ENCODE results near the gene SMIM27.

- TF ChIP-seq, protein P1, sequence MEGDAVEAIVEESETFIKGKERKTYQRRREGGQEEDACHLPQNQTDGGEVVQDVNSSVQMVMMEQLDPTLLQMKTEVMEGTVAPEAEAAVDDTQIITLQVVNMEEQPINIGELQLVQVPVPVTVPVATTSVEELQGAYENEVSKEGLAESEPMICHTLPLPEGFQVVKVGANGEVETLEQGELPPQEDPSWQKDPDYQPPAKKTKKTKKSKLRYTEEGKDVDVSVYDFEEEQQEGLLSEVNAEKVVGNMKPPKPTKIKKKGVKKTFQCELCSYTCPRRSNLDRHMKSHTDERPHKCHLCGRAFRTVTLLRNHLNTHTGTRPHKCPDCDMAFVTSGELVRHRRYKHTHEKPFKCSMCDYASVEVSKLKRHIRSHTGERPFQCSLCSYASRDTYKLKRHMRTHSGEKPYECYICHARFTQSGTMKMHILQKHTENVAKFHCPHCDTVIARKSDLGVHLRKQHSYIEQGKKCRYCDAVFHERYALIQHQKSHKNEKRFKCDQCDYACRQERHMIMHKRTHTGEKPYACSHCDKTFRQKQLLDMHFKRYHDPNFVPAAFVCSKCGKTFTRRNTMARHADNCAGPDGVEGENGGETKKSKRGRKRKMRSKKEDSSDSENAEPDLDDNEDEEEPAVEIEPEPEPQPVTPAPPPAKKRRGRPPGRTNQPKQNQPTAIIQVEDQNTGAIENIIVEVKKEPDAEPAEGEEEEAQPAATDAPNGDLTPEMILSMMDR (IDR thresholded peaks at IDR 0.05): no peak
- no peak for TF ChIP-seq ZFX (IDR thresholded peaks at IDR 0.05; ENCODE audit: borderline replicate concordance)
These were observed 44.2 kb downstream of the SMIM27 start for GRCh38 chr9:32596096-32596865.

All from 22Rv1 (cell line).